Peyer's patch (tissue), 4 donors: Measurements from ENCODE around the gene C6orf163.

Source experiments
- POLR2A ChIP-seq, 2 donors: fragments of 450-650 bp; IDR thresholded peaks; one replicate each; pipeline ENCODE4 v1.5.1; 2017; ENCODE audit warnings: antibody characterized with exemption in 2 of 2, mild to moderate bottlenecking in 2 of 2, moderate library complexity in 2 of 2
- TF ChIP-seq, protein P1 (sequence below), 6 experiments: fragments of 450-650 bp in 4 of 6; fragments of 200-600 bp in 2 of 6; sonication (generic) in 1 of 6; IDR thresholded peaks; one replicate each; pipeline ENCODE4 v1.5.1; 2017 to 2019; ENCODE audit warnings: antibody characterized with exemption in 6 of 6, mild to moderate bottlenecking in 3 of 6, moderate library complexity in 1 of 6

DNA sequence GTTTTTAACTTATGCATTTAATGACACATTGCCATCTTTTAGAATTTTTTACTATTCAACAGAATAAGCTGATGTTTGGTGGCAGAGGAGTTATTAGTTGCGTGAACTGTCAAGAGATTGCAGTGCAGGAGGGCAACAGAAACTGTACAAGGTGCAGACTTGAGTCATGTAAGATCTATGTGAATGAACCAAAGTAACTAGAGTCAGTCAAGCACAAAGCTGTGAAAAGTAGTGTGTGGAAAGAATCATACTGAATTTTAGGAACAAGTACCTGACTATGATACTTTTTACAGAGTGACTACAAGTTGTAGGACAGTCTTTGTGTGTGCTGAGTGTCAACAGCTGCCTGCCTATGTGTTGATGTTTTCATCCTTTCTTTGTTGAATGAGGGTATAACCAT lies 2.7 kb upstream of the C6orf163 start:
- TF ChIP-seq, protein P1, sequence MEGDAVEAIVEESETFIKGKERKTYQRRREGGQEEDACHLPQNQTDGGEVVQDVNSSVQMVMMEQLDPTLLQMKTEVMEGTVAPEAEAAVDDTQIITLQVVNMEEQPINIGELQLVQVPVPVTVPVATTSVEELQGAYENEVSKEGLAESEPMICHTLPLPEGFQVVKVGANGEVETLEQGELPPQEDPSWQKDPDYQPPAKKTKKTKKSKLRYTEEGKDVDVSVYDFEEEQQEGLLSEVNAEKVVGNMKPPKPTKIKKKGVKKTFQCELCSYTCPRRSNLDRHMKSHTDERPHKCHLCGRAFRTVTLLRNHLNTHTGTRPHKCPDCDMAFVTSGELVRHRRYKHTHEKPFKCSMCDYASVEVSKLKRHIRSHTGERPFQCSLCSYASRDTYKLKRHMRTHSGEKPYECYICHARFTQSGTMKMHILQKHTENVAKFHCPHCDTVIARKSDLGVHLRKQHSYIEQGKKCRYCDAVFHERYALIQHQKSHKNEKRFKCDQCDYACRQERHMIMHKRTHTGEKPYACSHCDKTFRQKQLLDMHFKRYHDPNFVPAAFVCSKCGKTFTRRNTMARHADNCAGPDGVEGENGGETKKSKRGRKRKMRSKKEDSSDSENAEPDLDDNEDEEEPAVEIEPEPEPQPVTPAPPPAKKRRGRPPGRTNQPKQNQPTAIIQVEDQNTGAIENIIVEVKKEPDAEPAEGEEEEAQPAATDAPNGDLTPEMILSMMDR (IDR thresholded peaks at IDR 0.05): no peak
- no peak for TF ChIP-seq POLR2A (IDR thresholded peaks at IDR 0.05)
